SJSA1 (cell line): ENCODE results near the gene CHD9. TPM values are rescaled to one million over a fixed set of nuclear protein-coding genes. Genes with fewer than 3 reads are reported as not detected.
"Not testable (repeated sequence)": the region's sequence is repeated elsewhere in the genome, so short reads cannot be mapped to it uniquely, and the experiment has no call there.

Source experiments
- DNase-seq, 2 experiments: peaks; one replicate each; pipeline ENCODE4 v3.0.0-alpha.2; 2015 to 2020; ENCODE audit warnings: low spot score in 2 of 2, low read depth in 1 of 2
- H3K27ac ChIP-seq: fragments of 250-450 bp; sonication (Bioruptor Pico); 2 replicates; pipeline ENCODE4 v1.5.1; 2020; ENCODE audit warnings: mild to moderate bottlenecking, moderate library complexity
- H3K27me3 ChIP-seq: fragments of 250-450 bp; sonication (Bioruptor Pico); replicated peaks from 2 replicates; pipeline ENCODE4 v1.5.1; 2020; ENCODE audit warnings: mild to moderate bottlenecking, moderate library complexity
- H3K36me3 ChIP-seq: fragments of 250-450 bp; sonication (Bioruptor Pico); 2 replicates; pipeline ENCODE4 v1.5.1; 2020; ENCODE audit warnings: mild to moderate bottlenecking
- H3K4me1 ChIP-seq: fragments of 250-450 bp; sonication (Bioruptor Pico); replicated peaks from 2 replicates; pipeline ENCODE4 v1.6.1; 2021; ENCODE audit warnings: mild to moderate bottlenecking
- H3K4me3 ChIP-seq: fragments of 250-450 bp; sonication (Bioruptor Pico); 2 replicates; pipeline ENCODE4 v1.5.1; 2020; ENCODE audit warnings: mild to moderate bottlenecking
- H3K9me3 ChIP-seq: fragments of 250-450 bp; sonication (Bioruptor Pico); replicated peaks from 2 replicates; pipeline ENCODE4 v1.5.1; 2020; ENCODE audit warnings: mild to moderate bottlenecking
- total RNA-seq: library from RNA; depleted of rRNA; stranded (reverse); fragments of >200 nt; shearing (Covaris generic); gene quantifications from 2 replicates; pipeline ENCODE4 v1.2.3, GENCODE V29; 2014

The CHD9 gene
- total RNA-seq, 1 experiment from 2014 or later: 29.2 TPM

GRCh38 chr16:53291757-53292392 is 237.1 kb downstream of the CHD9 start:
- no peaks in the 10 kb centered on the region for H3K27me3 ChIP-seq
- no peak overlapping the region for H3K4me3 ChIP-seq
- H3K4me1 ChIP-seq: no peaks in the 10 kb centered on the region
- no peaks in the 10 kb centered on the region for H3K9me3 ChIP-seq
- no peak for DNase-seq
- peaks cover 95% of the 10 kb centered on the region for H3K36me3 ChIP-seq
- no peak overlapping the region for H3K27ac ChIP-seq

DNA sequence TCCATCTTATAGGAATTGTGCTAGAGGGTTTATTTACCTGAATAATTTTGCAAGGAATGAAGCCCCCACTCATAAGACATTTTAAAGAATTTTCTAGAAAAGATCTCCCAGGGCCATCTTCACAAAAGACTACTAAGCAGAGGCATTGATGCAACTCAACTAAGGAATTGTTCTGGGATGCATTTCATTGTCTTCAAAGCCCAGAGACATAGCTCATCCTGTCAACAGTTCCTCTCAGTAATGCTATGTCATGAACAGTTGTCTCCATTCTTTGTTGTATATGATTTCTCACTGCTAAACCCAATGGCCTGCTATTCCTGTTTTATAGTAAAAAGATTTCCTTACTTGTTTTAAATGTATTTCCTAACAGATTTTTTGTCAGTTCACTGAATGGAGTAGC is 242.7 kb downstream of the CHD9 start:
- Histone ChIP-seq H3K4me1 (no peaks in the 10 kb centered on the region), H3K9me3 (no peaks in the 10 kb centered on the region), H3K4me3 (no peak overlapping the region), H3K27me3 (no peaks in the 10 kb centered on the region; the same call in 1 of the 2 replicates), H3K27ac (no peak overlapping the region), H3K36me3 (peaks cover 87% of the 10 kb centered on the region)
- no peak for DNase-seq

GRCh38 chr16:53304334-53304733 is 249.5 kb downstream of the CHD9 start:
- Histone ChIP-seq H3K36me3 (peaks cover 81% of the 10 kb centered on the region), H3K27me3 (no peaks in the 10 kb centered on the region; the same call in 1 of the 2 replicates), H3K4me1 (no peaks in the 10 kb centered on the region), H3K4me3 (no peak overlapping the region), H3K9me3 (no peaks in the 10 kb centered on the region), H3K27ac (no peak overlapping the region)
- DNase-seq: no peak

GRCh38 chr16:53305743-53306142 is 251.0 kb downstream of the CHD9 start:
- Histone ChIP-seq H3K36me3 (peaks cover 78% of the 10 kb centered on the region), H3K9me3 (no peaks in the 10 kb centered on the region), H3K27ac (no peak overlapping the region), H3K4me1 (no peaks in the 10 kb centered on the region), H3K4me3 (no peak overlapping the region), H3K27me3 (no peaks in the 10 kb centered on the region; the same call in 1 of the 2 replicates)
- no peak for DNase-seq

DNA sequence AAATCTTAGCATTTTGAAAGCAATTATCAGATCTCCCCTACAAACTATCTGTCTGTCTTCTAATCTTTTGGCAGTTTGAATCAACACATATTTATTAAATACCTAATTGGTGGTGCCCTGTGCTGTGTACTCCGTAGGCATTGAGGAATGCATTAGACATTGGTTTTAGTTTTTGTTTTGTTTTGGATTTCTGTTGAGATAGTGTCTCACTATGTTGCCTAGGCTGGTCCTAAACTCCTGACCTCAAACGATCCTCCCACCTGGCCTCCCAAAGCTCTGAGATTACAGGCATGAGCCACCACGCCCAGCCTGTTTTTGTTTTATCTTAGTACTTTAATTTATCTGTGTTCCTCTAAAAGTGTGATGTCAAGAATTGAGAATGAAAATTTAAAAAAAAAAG is 254.7 kb downstream of the CHD9 start:
- no peaks in the 10 kb centered on the region for H3K9me3 ChIP-seq
- no peak for DNase-seq
- no peaks in the 10 kb centered on the region for H3K4me1 ChIP-seq
- H3K36me3 ChIP-seq: peaks cover 84% of the 10 kb centered on the region
- no peak overlapping the region for H3K27ac ChIP-seq
- H3K27me3 ChIP-seq: no peaks in the 10 kb centered on the region
- H3K4me3 ChIP-seq: no peak overlapping the region

DNA sequence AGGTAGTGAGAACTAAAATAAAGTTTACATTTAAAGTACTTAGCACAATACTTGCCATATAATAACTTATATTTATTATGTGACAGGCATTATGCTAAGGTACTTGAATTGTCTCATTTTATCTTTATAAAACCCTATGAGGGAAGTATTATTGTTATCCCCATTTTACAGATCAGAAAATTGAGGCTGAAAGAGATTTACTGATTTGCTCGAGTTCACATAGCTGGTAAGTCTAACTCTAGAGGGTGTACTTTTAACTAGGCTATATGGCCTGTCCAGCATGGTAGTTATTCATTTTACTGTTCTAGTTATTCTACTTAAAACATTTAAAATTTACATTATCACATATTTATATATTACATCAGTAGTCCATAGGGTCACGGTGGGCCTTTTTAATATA is 266.2 kb downstream of the CHD9 start:
- H3K9me3 ChIP-seq: no peaks in the 10 kb centered on the region
- H3K4me3 ChIP-seq: no peak overlapping the region
- peaks cover 75% of the 10 kb centered on the region for H3K36me3 ChIP-seq
- H3K27ac ChIP-seq: no peak overlapping the region
- H3K4me1 ChIP-seq: no peaks in the 10 kb centered on the region
- no peaks in the 10 kb centered on the region for H3K27me3 ChIP-seq
- DNase-seq: no peak

GRCh38 chr16:53323924-53324323 is 269.1 kb downstream of the CHD9 start:
- DNase-seq: no peak
- Histone ChIP-seq H3K4me3 (no peak overlapping the region), H3K4me1 (no peaks in the 10 kb centered on the region), H3K27me3 (no peaks in the 10 kb centered on the region), H3K9me3 (no peaks in the 10 kb centered on the region), H3K36me3 (peaks cover 51% of the 10 kb centered on the region), H3K27ac (no peak overlapping the region)

GRCh38 chr16:53330991-53331390 is 276.2 kb downstream of the CHD9 start:
- not testable (repeated sequence) for H3K4me1 ChIP-seq, H3K9me3 ChIP-seq, H3K36me3 ChIP-seq, H3K27ac ChIP-seq, H3K27me3 ChIP-seq, H3K4me3 ChIP-seq, DNase-seq

GRCh38 chr16:53334581-53334980 is 279.8 kb downstream of the CHD9 start:
- no peaks in the 10 kb centered on the region for H3K9me3 ChIP-seq
- no peak overlapping the region for H3K27ac ChIP-seq
- H3K4me1 ChIP-seq: no peaks in the 10 kb centered on the region
- no peaks in the 10 kb centered on the region for H3K36me3 ChIP-seq
- no peak overlapping the region for H3K4me3 ChIP-seq
- H3K27me3 ChIP-seq: no peaks in the 10 kb centered on the region
- DNase-seq: no peak

GRCh38 chr16:53337294-53337693 is 282.5 kb downstream of the CHD9 start:
- no peak overlapping the region for H3K27ac ChIP-seq
- no peak for DNase-seq

GRCh38 chr16:53341792-53342191 is 287.0 kb downstream of the CHD9 start:
- no peak for DNase-seq
- H3K4me3 ChIP-seq: no peak overlapping the region
- H3K9me3 ChIP-seq: no peaks in the 10 kb centered on the region
- no peaks in the 10 kb centered on the region for H3K4me1 ChIP-seq
- no peaks in the 10 kb centered on the region for H3K36me3 ChIP-seq
- H3K27me3 ChIP-seq: no peaks in the 10 kb centered on the region
- H3K27ac ChIP-seq: no peak overlapping the region

More at GRCh38 chr16:53337294-53337693, 282.5 kb downstream of the CHD9 start:
- no peaks in the 10 kb centered on the region for H3K9me3 ChIP-seq
- no peak overlapping the region for H3K4me3 ChIP-seq
- no peaks in the 10 kb centered on the region for H3K4me1 ChIP-seq
- no peaks in the 10 kb centered on the region for H3K27me3 ChIP-seq
- H3K36me3 ChIP-seq: no peaks in the 10 kb centered on the region

GRCh38 chr16:53355064-53355463 is 300.3 kb downstream of the CHD9 start:
- no peak for DNase-seq
- Histone ChIP-seq H3K9me3 (no peaks in the 10 kb centered on the region), H3K27me3 (no peaks in the 10 kb centered on the region), H3K27ac (no peak overlapping the region), H3K4me1 (no peaks in the 10 kb centered on the region), H3K36me3 (no peaks in the 10 kb centered on the region), H3K4me3 (no peak overlapping the region)

DNA sequence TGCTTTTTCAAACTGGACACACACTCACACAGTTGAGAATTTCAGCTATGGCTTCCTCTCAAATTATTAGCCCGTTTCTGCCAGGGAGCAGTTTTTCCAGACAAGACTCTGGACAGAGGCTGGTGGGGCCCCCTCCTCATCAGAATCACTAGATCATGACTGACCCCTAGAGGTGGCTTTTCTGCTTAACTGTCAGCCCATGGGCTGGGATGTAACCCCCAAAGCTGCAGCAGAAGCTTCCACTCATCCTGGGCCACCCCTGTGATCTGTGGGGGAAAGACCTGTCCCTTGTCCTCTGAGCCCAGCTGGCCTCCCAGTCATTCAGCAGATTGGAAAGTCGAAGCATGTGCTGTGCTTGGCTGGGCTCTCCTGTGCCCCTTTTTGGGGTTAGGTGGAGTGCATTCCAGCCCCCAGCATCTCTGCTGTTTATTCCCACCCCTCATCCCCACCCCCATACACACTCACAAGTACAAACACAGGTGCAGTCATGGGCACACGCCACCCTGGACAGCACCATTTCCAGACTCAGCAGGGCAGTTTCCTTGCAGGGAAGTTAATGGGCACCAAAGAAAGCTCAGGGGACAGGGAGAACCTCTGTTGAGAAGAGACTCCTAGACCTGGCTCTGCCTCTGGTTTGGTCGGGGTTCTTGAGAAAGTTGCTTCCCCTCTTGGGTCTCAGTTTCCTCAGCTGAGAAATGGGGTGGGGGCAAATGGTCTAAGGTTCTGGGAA is 301.9 kb downstream of the CHD9 start:
- no peak for DNase-seq
- Histone ChIP-seq H3K4me3 (no peak overlapping the region), H3K9me3 (no peaks in the 10 kb centered on the region), H3K36me3 (no peaks in the 10 kb centered on the region), H3K27me3 (no peaks in the 10 kb centered on the region), H3K4me1 (no peaks in the 10 kb centered on the region), H3K27ac (no peak overlapping the region)

- no peak overlapping the region for H3K27ac ChIP-seq
- DNase-seq: no peak
Observed at GRCh38 chr16:53357208-53357586, 302.4 kb downstream of the CHD9 start.

More at GRCh38 chr16:53357208-53357586, 302.4 kb downstream of the CHD9 start:
- H3K36me3 ChIP-seq: no peaks in the 10 kb centered on the region
- no peak overlapping the region for H3K4me3 ChIP-seq
- H3K9me3 ChIP-seq: no peaks in the 10 kb centered on the region
- no peaks in the 10 kb centered on the region for H3K4me1 ChIP-seq
- H3K27me3 ChIP-seq: no peaks in the 10 kb centered on the region
